MM.1S (cell line): ENCODE results near the gene ESYT1.
A peak's percentile ranks its signal among the peaks of the same experiment; 100 is the strongest.

Experiments
- DNase-seq: peaks from one replicate; pipeline ENCODE4 v3.0.0-alpha.2; 2015
- H2AFZ ChIP-seq: fragments of 300-600 bp; sonication (generic); 2 replicates; pipeline ENCODE4 v1.6.0; 2016; ENCODE audit warnings: antibody characterized with exemption, low read length
- H3F3A ChIP-seq: fragments of 300-600 bp; sonication (generic); 2 replicates; pipeline ENCODE4 v1.6.1; 2016; ENCODE audit warnings: mild to moderate bottlenecking, antibody characterized with exemption, low read length, moderate library complexity, mixed read lengths; ENCODE audit not compliant: insufficient read depth
- H3K27ac ChIP-seq: fragments of 300-600 bp; sonication (generic); 2 replicates; pipeline ENCODE4 v1.5.1; 2016; ENCODE audit warnings: mild to moderate bottlenecking, low read length
- H3K27me3 ChIP-seq: fragments of 300-600 bp; sonication (generic); replicated peaks from 2 replicates; pipeline ENCODE4 v1.6.0; 2016; ENCODE audit warnings: low read length; ENCODE audit not compliant: insufficient read depth
- H3K36me3 ChIP-seq: fragments of 300-600 bp; sonication (generic); replicated peaks from 2 replicates; pipeline ENCODE4 v1.6.1; 2016; ENCODE audit warnings: mild to moderate bottlenecking, low read length, mixed read lengths; ENCODE audit not compliant: insufficient read depth
- H3K4me1 ChIP-seq: fragments of 300-600 bp; sonication (generic); 2 replicates; pipeline ENCODE4 v1.6.1; 2016; ENCODE audit warnings: low read length, mixed read lengths
- H3K4me2 ChIP-seq: fragments of 300-600 bp; sonication (generic); 2 replicates; pipeline ENCODE4 v1.6.0; 2016; ENCODE audit warnings: low read depth, low read length
- H3K4me3 ChIP-seq: fragments of 300-600 bp; sonication (generic); 2 replicates; pipeline ENCODE4 v1.5.1; 2016; ENCODE audit warnings: low read length, mixed read lengths
- H3K79me2 ChIP-seq: fragments of 300-600 bp; sonication (generic); 2 replicates; pipeline ENCODE4 v1.6.1; 2016; ENCODE audit warnings: mixed run types, low read length, mixed read lengths
- H3K9ac ChIP-seq: fragments of 300-600 bp; sonication (generic); 2 replicates; pipeline ENCODE4 v1.6.1; 2016; ENCODE audit warnings: low read length, mixed read lengths
- H3K9me2 ChIP-seq: fragments of 300-600 bp; sonication (generic); replicated peaks from 2 replicates; pipeline ENCODE4 v1.6.1; 2016; ENCODE audit warnings: mild to moderate bottlenecking, low read length, mixed read lengths; ENCODE audit not compliant: insufficient read depth
- H3K9me3 ChIP-seq: fragments of 300-600 bp; sonication (generic); replicated peaks from 2 replicates; pipeline ENCODE4 v1.6.1; 2016; ENCODE audit warnings: mild to moderate bottlenecking, low read length, mixed read lengths; ENCODE audit not compliant: insufficient read depth
- H4K20me1 ChIP-seq: fragments of 300-600 bp; sonication (generic); 2 replicates; pipeline ENCODE4 v1.6.1; 2016; ENCODE audit warnings: mild to moderate bottlenecking, low read length, moderate library complexity, mixed read lengths; ENCODE audit not compliant: insufficient read depth
- CTCF ChIP-seq: fragments of 300-600 bp; sonication (generic); IDR thresholded peaks from 2 replicates; pipeline ENCODE4 v1.5.1; 2016; ENCODE audit warnings: antibody characterized with exemption, low read length, mixed read lengths
- EZH2 ChIP-seq: fragments of 300-600 bp; sonication (generic); optimal IDR thresholded peaks from 2 replicates; pipeline ENCODE3; 2017; ENCODE audit warnings: low read depth, mild to moderate bottlenecking, antibody characterized with exemption, low read length, mixed read lengths
- EZH2phosphoT487 ChIP-seq: fragments of 300-600 bp; sonication (generic); IDR thresholded peaks from 2 replicates; pipeline ENCODE4 v1.6.1; 2018; ENCODE audit warnings: antibody characterized with exemption, low read length

The ESYT1 gene

GRCh38 chr12:56126732-56127239 is 1.3 kb upstream of the ESYT1 start:
- Histone ChIP-seq H3K9me2 (no peaks in the 10 kb centered on the region), H4K20me1 (no peaks in the 10 kb centered on the region), H3K36me3 (0 out of 2 replicates have a peak, but pooled peaks cover 8% of the 10 kb centered on the region), H3F3A (peaks cover 23% of the 10 kb centered on the region), H3K9ac (peak overlapping the region; percentile 56; the same call in 1 of the 2 replicates), H3K9me3 (no peaks in the 10 kb centered on the region), H3K27me3 (no peaks in the 10 kb centered on the region), H3K4me2 (peak overlapping the region; percentile 97), H3K4me3 (peak overlapping the region; percentile 54), H2AFZ (0 out of 2 replicates have a peak overlapping the region, but pooled peaks have one; percentile 13), H3K4me1 (peaks cover 13% of the 10 kb centered on the region), H3K27ac (peak overlapping the region; percentile 90), H3K79me2 (peaks cover 32% of the 10 kb centered on the region)
- DNase-seq: no peak
- TF ChIP-seq EZH2phosphoT487 (no peak), CTCF (no peak)

- peaks cover 32% of the 10 kb centered on the region for H3K79me2 ChIP-seq
- no peaks in the 10 kb centered on the region for H3K9me2 ChIP-seq
- H3K36me3 ChIP-seq: 0 out of 2 replicates have a peak, but pooled peaks cover 11% of the 10 kb centered on the region
- peak overlapping the region; percentile 13; the same call in 1 of the 2 replicates for H2AFZ ChIP-seq
- no peaks in the 10 kb centered on the region for H3K9me3 ChIP-seq
- H3K27ac ChIP-seq: peak overlapping the region; percentile 90; the same call in 1 of the 2 replicates
- H3K4me1 ChIP-seq: peaks cover 13% of the 10 kb centered on the region
- H3K4me2 ChIP-seq: peak overlapping the region; percentile 97
- H3K4me3 ChIP-seq: peak overlapping the region; percentile 54
- peak overlapping the region; percentile 56 for H3K9ac ChIP-seq
- DNase-seq: no peak
- H3F3A ChIP-seq: peaks cover 23% of the 10 kb centered on the region
- no peak for TF ChIP-seq EZH2
- TF ChIP-seq CTCF: no peak
- no peak for TF ChIP-seq EZH2phosphoT487
- H4K20me1 ChIP-seq: no peaks in the 10 kb centered on the region
- H3K27me3 ChIP-seq: no peaks in the 10 kb centered on the region
These were observed 581 bp upstream of the ESYT1 start for GRCh38 chr12:56127485-56127887.

GRCh38 chr12:56128670-56129205 is 671 bp downstream of the ESYT1 start:
- peak overlapping the region; percentile 83 for H3K9ac ChIP-seq
- H3K36me3 ChIP-seq: 0 out of 2 replicates have a peak, but pooled peaks cover 11% of the 10 kb centered on the region
- no peaks in the 10 kb centered on the region for H4K20me1 ChIP-seq
- peak overlapping the region; percentile 94 for H3K4me2 ChIP-seq
- H3F3A ChIP-seq: peaks cover 23% of the 10 kb centered on the region
- no peaks in the 10 kb centered on the region for H3K9me3 ChIP-seq
- peak overlapping the region; percentile 72 for H2AFZ ChIP-seq
- no peaks in the 10 kb centered on the region for H3K27me3 ChIP-seq
- H3K4me1 ChIP-seq: peaks cover 13% of the 10 kb centered on the region
- TF ChIP-seq EZH2 (no peak), CTCF (no peak), EZH2phosphoT487 (no peak)
- H3K4me3 ChIP-seq: peak overlapping the region; percentile 93
- peak overlapping the region; percentile 54; the same call in 1 of the 2 replicates for H3K27ac ChIP-seq
- peaks cover 32% of the 10 kb centered on the region for H3K79me2 ChIP-seq
- no peaks in the 10 kb centered on the region for H3K9me2 ChIP-seq
- DNase-seq: no peak
